ENCODE data around the gene CASKIN1.
"Not testable (repeated sequence)": the region's sequence is repeated elsewhere in the genome, so short reads cannot be mapped to it uniquely, and the experiment has no call there.

GRCh38 chr16:2133797-2134196 is 62.6 kb downstream of the CASKIN1 start:
- not testable (repeated sequence) for TF ChIP-seq POLR2AphosphoS5 (IDR thresholded peaks at IDR 0.05; ENCODE audit: low read depth); CTCF (conservative IDR thresholded peaks at IDR 0.05; ENCODE audit: low read depth in 2 of 2); EZH2phosphoT487 (IDR thresholded peaks at IDR 0.05; ENCODE audit: unreplicated experiment); CREB1 (CRISPR knock-in tag; IDR thresholded peaks at IDR 0.05; ENCODE audit: low read depth); EZH2 (IDR thresholded peaks at IDR 0.05; ENCODE audit: low read depth, unreplicated experiment); REST (IDR thresholded peaks at IDR 0.05; ENCODE audit: unreplicated experiment)

Data from GM23338 (cell line).